GM23338 (cell line): ENCODE data around the gene DLL4.

Source experiments
- CTCF ChIP-seq, 2 experiments: fragments of 200-600 bp in 1 of 2; sonication (generic) in 1 of 2; conservative IDR thresholded peaks; 2 replicates each; pipeline versions ENCODE4 v1.5.1 to v1.6.1; 2016 to 2017; ENCODE audit warnings: antibody characterized with exemption in 2 of 2, low read depth in 2 of 2, mild to moderate bottlenecking in 2 of 2, moderate library complexity in 1 of 2
- EZH2phosphoT487 ChIP-seq: fragments of 200-600 bp; sonication (generic); IDR thresholded peaks from one replicate; pipeline ENCODE4 v1.8.1; 2018; ENCODE audit warnings: antibody characterized with exemption; ENCODE audit not compliant: unreplicated experiment
- POLR2AphosphoS5 ChIP-seq: IDR thresholded peaks from 2 replicates; pipeline ENCODE4 v1.6.1; 2016; ENCODE audit warnings: antibody characterized with exemption, low read depth
- REST ChIP-seq: IDR thresholded peaks from one replicate; pipeline ENCODE4 v1.6.1; 2018; ENCODE audit warnings: antibody characterized with exemption; ENCODE audit not compliant: unreplicated experiment
- ZNF331 ChIP-seq: fragments of 250-450 bp; sonication (Bioruptor Pico); IDR thresholded peaks from 2 replicates; pipeline ENCODE4 v1.5.0; 2020; ENCODE audit warnings: low read depth, mild to moderate bottlenecking, moderate library complexity

GRCh38 chr15:40917585-40917984 is 11.6 kb upstream of the DLL4 start:
- peak in 1 of 2 experiments; percentile 28; a peak in 1 of 4 replicates for TF ChIP-seq CTCF (conservative IDR thresholded peaks at IDR 0.05; ENCODE audit: low read depth in 2 of 2)
- TF ChIP-seq POLR2AphosphoS5 = no peak
- TF ChIP-seq EZH2phosphoT487 = no peak
- no peak for TF ChIP-seq REST
- no peak for TF ChIP-seq ZNF331
